ENCODE results near the gene PROX1. TPM values are rescaled to one million over a fixed set of nuclear protein-coding genes. Genes with fewer than 3 reads are reported as not detected.

The PROX1 gene
- total RNA-seq, 4 donors from 2014 or later = 0.68 to 2.8 (median 1.0) TPM

DNA sequence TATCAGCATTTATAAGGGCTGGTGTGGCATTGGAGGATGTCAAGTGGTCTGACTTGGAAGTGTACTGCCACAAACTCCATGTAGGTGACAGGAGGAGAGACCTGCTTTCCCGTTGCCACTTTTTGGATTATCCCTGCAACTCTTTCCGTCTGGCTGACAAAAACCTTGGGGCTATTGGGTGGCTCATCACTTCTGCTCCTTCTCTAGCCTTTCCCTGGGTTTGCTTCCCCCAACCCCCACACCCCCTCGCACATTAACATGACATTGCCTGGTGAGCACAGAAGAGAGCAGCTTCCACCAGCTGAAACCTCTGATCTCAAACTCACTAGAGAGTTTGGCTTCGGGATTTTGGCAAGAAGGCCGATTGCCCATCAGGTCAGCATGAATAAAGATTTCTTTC is 39.2 kb downstream of the PROX1 start:
- TF ChIP-seq, protein P1, sequence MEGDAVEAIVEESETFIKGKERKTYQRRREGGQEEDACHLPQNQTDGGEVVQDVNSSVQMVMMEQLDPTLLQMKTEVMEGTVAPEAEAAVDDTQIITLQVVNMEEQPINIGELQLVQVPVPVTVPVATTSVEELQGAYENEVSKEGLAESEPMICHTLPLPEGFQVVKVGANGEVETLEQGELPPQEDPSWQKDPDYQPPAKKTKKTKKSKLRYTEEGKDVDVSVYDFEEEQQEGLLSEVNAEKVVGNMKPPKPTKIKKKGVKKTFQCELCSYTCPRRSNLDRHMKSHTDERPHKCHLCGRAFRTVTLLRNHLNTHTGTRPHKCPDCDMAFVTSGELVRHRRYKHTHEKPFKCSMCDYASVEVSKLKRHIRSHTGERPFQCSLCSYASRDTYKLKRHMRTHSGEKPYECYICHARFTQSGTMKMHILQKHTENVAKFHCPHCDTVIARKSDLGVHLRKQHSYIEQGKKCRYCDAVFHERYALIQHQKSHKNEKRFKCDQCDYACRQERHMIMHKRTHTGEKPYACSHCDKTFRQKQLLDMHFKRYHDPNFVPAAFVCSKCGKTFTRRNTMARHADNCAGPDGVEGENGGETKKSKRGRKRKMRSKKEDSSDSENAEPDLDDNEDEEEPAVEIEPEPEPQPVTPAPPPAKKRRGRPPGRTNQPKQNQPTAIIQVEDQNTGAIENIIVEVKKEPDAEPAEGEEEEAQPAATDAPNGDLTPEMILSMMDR (IDR thresholded peaks at IDR 0.05; ENCODE audit: low read depth) = no peak

- TF ChIP-seq, protein P1 (IDR thresholded peaks at IDR 0.05; ENCODE audit: low read depth) = no peak
Measured at GRCh38 chr1:214027498-214027897, 39.7 kb downstream of the PROX1 start.

DNA sequence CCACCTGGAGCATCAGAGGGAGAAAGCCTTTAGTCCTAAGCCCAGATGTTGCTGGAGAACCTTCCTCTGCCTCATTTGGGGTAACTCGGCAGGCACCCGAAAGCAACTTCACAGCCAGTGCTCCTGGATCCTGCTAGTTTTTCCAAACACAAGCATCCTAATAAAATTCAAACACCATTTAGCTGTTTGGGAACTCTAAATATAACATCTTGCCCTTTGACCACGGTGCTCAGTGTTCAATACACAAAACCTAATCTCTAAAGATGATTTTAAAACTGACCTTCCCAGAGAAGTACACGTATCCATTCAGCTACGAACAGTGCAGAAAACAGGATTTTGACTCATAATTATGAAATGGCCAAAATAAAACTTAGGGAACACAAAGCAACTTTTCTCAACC is 40.3 kb downstream of the PROX1 start:
- TF ChIP-seq, protein P1 (IDR thresholded peaks at IDR 0.05; ENCODE audit: low read depth) = no peak

DNA sequence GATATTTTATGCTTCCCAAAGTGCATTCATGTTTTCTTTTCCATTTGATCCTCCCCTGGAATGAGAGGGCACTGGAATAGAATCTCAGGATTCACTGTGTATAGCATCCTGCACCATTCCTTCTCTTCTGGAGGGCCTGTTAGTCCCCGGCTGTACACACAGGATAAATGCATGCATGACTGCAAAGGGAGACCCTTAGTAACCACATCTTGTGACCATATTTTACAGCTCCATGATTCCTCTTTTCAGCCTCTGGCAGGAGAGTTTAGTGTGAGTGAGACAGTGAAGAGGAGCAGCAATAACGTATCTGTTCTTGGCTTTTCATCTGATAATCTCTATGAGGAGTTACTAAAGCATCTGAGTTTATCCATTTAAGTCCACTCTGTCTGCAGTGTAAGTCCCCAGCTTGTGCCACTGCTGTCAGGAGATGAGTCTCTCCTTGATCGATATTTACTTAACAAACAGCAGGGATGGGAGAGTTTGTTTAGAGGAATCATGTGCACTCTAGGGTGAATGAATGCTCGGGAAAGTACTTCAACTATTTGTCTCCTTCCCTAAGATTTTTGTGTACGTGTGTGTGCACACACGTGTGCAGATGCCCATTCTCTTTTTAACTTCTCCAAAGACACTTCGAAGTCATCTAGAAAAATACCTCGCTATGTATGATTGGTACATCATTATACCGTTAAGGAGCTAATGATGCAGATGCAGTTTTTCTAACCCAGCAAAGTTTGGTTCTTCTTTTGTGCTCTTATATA is 41.1 kb downstream of the PROX1 start:
- TF ChIP-seq, protein P1 (IDR thresholded peaks at IDR 0.05; ENCODE audit: low read depth) = no peak

DNA sequence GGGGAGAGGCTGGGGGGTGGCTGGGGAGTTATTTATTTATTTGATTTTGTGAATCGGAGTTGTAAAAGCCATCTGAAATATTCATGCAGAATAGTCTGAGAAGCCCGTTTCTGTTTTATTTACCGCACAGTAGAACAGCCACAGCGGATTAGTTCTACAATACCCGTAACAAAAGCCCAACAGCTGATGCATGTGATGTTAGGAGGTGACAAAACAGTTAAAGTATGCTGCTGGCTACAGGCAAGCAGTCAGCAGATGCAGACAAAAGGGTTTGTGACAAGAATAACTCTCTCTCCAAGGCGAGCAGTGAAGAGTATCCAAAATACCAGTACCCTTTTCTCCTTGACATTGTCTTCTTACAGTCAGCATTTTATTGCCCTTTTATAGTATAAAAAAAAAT is 42.0 kb downstream of the PROX1 start:
- TF ChIP-seq, protein P1 (IDR thresholded peaks at IDR 0.05; ENCODE audit: low read depth) = no peak

DNA sequence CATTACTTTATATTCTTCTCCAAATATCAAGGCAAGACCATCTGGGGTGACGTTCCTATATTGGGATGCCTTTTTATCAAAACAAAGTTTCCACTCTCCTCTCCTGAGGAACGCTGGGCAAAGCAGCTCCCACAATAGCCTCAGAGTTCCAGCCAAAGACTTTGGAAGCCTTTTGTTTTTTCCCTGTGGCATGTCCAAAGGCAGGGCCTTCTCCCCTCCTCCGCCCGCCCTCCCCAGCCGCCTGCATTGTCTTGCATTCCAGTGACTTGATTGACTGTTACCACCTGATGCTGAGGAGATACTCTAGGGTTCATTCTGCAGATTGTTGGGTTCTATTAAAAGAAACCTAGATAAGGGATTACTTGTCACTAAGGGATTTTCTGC is 43.5 kb downstream of the PROX1 start:
- TF ChIP-seq, protein P1 (IDR thresholded peaks at IDR 0.05; ENCODE audit: low read depth) = no peak

GRCh38 chr1:214037468-214037867 is 49.7 kb downstream of the PROX1 start:
- TF ChIP-seq, protein P1 (IDR thresholded peaks at IDR 0.05; ENCODE audit: low read depth) = no peak

Measured in subcutaneous adipose tissue (tissue), 4 donors.